Smooth muscle cell of the brain vasculature (primary cell): ENCODE measurements around the gene TIMP4.

ENCODE experiments used
- DNase-seq: peaks from one replicate; pipeline ENCODE4 v3.0.0-alpha.2; 2012; ENCODE audit warnings: low read depth, low spot score

The TIMP4 gene

GRCh38 chr3:12158387-12159226 is at the start of gene TIMP4:
TIMP4 (minus strand) TSS chr3:12158912; CDS start chr3:12158840, 72 bp downstream.
- DNase-seq = no peak

GRCh38 chr3:12205171-12205570 is 46.5 kb upstream of the TIMP4 start:
- DNase-seq = no peak

GRCh38 chr3:12201813-12202212 is 43.1 kb upstream of the TIMP4 start:
- no peak for DNase-seq

DNA sequence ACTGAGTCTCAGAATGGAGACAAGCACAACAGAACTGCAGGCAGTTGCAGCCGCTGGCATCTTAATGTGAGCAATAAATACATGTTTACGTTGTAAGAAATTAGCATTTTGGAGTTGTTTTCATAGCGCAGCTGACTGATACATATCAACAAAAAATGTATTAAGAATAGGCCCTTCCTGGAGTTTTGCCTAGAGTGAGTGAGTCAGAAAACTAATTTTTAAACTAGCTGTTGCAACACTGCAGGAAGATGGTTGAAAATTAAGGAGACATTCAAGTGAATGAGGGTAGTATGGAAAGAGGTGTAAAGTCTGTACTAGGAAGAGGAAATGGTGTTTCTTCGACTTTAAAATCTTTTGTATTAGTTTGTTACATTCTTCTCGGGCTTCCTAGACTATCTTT is 39.6 kb upstream of the TIMP4 start:
- no peak for DNase-seq

DNA sequence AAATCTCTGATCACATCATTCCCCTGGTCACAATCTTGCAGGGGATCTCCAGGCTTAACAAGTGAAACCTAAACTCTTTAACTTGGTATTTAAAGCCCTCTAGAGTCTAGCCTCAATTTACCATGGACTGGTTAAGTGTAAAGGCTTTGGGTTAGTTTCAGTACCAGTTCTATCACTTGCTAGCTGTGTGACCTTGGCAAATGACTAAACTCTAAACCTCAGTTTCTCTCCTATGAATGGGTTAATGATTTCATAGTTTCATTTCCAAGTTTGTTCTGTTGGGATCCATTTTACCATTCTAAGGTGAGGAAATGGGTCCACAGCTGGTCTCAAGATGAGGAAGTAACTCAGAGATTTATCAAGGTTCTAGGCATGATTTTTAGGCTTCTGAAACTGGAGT is 38.8 kb upstream of the TIMP4 start:
- DNase-seq = no peak

DNA sequence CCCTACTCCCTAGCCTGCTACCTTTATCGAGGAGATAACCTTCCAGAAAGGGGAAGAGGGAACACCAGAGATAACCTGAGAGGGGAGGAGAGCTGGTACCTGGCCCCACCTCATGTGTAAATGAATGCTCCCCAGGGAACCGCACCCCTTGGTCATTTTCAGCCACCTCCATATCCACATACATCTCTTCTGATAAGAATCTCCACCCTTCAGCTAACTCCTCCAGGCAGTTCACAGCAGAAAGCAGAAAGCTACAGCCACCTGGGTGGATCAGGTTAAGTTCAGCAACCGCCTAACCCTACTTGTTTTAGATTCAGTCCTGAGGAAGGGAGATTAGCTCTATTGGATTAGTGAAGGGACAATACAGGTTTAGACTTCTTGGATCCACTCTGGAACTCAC is 38.0 kb upstream of the TIMP4 start:
- DNase-seq = no peak

DNA sequence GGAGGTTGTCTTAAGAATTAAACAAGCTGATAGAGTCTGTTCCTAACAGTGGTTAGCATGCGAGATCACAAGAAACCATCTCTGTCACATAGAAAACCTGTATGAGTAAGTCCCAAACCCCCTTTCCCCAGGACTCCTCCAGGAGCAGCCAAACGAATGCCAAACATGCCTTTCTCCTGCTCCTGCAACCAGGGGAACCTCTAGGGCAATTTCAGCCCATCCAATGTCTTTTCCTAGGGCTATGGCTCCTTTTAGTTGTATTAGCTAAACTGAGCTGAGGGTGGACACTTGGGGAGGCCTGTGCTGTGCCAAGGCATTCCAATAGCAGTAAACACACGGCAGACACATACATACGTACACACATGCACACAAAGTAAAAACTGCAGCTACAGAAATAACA is 36.5 kb upstream of the TIMP4 start:
- no peak for DNase-seq

- no peak for DNase-seq
These were observed 36.0 kb upstream of the TIMP4 start for GRCh38 chr3:12194669-12195161.

GRCh38 chr3:12194209-12194608 is 35.5 kb upstream of the TIMP4 start:
- no peak for DNase-seq

DNA sequence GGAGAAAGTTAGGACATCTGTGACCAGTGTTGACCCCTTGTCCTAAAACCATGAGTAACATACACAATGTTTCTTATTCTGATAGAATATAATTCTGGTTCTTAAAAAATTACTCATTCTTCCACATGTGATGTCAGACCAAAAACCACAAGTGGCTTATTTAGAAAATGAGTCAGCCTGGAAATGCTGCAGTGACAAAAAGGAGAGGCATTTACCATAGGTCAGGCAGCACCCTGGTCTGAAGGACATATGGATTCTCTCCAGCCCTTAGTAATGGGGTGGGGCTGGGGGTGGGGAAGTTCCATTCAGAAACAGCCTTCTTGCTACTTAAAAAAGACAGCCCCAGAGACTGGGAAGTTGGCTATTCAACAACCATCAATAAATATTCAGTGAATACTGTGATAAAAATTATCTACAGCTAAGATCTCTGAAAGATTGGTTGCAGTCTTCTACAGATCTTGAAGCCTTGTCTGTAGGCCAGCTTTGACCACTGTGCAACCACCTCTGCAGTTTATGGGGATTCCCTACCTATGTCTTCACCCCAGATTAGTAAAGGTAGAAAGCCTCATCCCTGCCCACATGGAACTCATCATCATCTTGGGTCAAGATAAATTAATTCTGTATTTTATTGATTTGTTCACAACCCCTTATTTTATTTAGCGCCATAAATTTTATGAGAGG is 34.9 kb upstream of the TIMP4 start:
- DNase-seq = peak; percentile 90

GRCh38 chr3:12192655-12193484 is 34.2 kb upstream of the TIMP4 start:
- no peak for DNase-seq

DNA sequence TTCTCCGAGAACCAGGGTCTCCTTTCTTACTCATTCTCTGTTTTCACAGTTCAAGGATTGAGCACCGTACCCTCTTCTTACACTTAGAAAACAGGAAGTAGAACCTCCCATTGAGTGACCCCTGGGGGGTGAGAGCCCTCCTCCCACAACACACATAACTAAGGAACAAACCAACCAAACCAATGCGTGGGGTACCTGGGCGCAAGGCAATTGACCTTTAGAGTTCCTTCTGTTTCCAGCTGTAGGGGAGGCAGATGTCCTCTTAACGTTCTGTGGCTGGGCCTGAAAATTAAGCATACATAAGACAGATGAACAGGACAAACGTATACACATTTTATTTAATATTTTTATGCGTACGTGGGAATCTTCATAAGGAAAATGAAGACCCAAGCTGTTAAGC is 33.5 kb upstream of the TIMP4 start:
- DNase-seq = no peak

DNA sequence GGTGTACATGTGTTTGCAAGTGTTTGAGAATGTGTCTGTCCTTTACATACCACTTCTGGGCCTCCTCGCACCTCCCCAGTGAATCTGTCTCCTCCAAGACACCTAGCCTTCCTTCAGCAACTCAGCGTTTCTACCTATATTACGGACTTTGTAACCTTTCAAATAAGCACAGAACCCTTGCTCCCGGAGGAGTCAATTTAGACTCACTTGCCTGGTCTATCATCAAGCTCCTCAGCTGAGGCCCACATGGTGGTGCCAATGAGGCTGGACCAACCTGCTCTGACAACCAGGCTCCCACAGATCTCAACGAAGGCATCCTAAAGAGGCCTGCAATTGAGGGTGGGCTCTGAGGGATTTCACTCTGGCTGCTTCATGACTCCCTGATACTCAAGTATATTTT is 32.8 kb upstream of the TIMP4 start:
- no peak for DNase-seq

- DNase-seq = no peak
These were observed 32.1 kb upstream of the TIMP4 start for GRCh38 chr3:12190832-12191231.

DNA sequence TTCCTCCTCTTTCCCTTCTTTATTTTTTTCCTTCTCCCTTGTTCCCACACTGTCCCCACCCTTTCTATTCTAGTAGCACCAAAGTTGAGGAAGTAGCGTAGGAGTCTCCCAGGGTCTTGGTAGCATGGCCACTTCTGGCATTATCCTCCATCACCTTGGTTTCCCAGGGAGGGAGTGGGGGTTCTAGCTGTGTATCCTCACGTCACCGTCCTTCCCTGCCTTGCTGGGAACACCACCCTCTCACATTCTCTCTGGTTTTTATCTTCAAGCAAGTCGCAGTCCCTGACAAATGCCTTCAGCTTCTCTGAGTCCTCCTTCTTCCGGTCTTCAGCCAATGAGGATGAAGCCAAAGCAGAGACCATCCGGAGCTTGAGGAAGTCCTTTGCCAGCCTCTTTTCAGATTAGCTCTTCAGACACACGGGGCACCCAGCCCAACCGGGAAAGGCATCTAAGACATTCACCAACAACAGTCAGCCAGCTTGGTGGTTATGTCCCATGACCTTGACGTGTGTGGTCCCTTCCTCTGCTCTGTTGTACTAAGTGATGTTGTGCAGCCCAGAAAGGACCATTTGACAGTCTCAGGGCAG is 31.6 kb upstream of the TIMP4 start:
- no peak for DNase-seq

- no peak for DNase-seq
These were observed 30.1 kb upstream of the TIMP4 start for GRCh38 chr3:12188681-12189287.

GRCh38 chr3:12188328-12188648 is 29.6 kb upstream of the TIMP4 start:
- no peak for DNase-seq

GRCh38 chr3:12187448-12188327 is 29.0 kb upstream of the TIMP4 start:
- no peak for DNase-seq

- DNase-seq = no peak
These were observed 28.0 kb upstream of the TIMP4 start for GRCh38 chr3:12186515-12187286.

GRCh38 chr3:12186046-12186445 is 27.3 kb upstream of the TIMP4 start:
- no peak for DNase-seq
